Fibroblast of lung (primary cell): ENCODE measurements around the gene ADAM15. TPM values are rescaled to one million over a fixed set of nuclear protein-coding genes. Genes with fewer than 3 reads are reported as not detected.
A peak's percentile ranks its signal among the peaks of the same experiment; 100 is the strongest.

Experiments
- DNase-seq, 2 donors: peaks; one replicate each; pipeline versions ENCODE4 v3.0.0 to v3.0.0-alpha.2; 2010; ENCODE audit warnings: low read depth in 2 of 2
- H2AFZ ChIP-seq: 2 replicates; pipeline ENCODE4 v1.5.1; 2012; ENCODE audit warnings: low read length, control low read depth, inconsistent platforms
- H3K27ac ChIP-seq: 2 replicates; pipeline ENCODE4 v1.5.1; 2011; ENCODE audit warnings: low read length, control low read depth; ENCODE audit not compliant: insufficient read depth
- H3K27me3 ChIP-seq: 2 replicates; pipeline ENCODE4 v1.5.1; 2011; ENCODE audit warnings: mild to moderate bottlenecking, low read length; ENCODE audit not compliant: control insufficient read depth, insufficient read depth
- H3K36me3 ChIP-seq: 2 replicates; pipeline ENCODE4 v1.5.1; 2011; ENCODE audit warnings: low read length; ENCODE audit not compliant: control insufficient read depth, insufficient read depth
- H3K4me1 ChIP-seq: 2 replicates; pipeline ENCODE4 v1.5.1; 2011; ENCODE audit warnings: low read length; ENCODE audit not compliant: control insufficient read depth, insufficient read depth; ENCODE audit errors: extremely low read depth
- H3K4me2 ChIP-seq: 2 replicates; pipeline ENCODE4 v1.5.1; 2011; ENCODE audit warnings: low read length, control low read depth; ENCODE audit not compliant: insufficient read depth; ENCODE audit errors: extremely low read depth
- H3K4me3 ChIP-seq, 4 experiments: fragments of 200-600 bp in 1 of 4; sonication (generic) in 1 of 4; replicated peaks in 1 of 4; 2 replicates each; pipeline ENCODE4 v1.5.1; 2011 to 2016; ENCODE audit warnings: low read length in 4 of 4, low read depth in 3 of 4, mild to moderate bottlenecking in 3 of 4, control low read depth in 2 of 4, inconsistent platforms in 1 of 4, mixed read lengths in 1 of 4; ENCODE audit not compliant: insufficient read depth in 1 of 4; ENCODE audit errors: control extremely low read depth in 1 of 4
- H3K79me2 ChIP-seq: 2 replicates; pipeline ENCODE4 v1.5.1; 2012; ENCODE audit warnings: mild to moderate bottlenecking, low read length, inconsistent platforms; ENCODE audit not compliant: control insufficient read depth, insufficient read depth
- H3K9ac ChIP-seq: 2 replicates; pipeline ENCODE4 v1.5.1; 2011; ENCODE audit warnings: mild to moderate bottlenecking, low read length, control low read depth; ENCODE audit not compliant: insufficient read depth
- H3K9me3 ChIP-seq: 2 replicates; pipeline ENCODE4 v1.5.1; 2012; ENCODE audit warnings: low read depth, low read length; ENCODE audit not compliant: control insufficient read depth, insufficient read depth
- H4K20me1 ChIP-seq: 2 replicates; pipeline ENCODE4 v1.5.1; 2011; ENCODE audit warnings: low read length; ENCODE audit not compliant: control insufficient read depth, insufficient read depth; ENCODE audit errors: extremely low read depth
- CTCF ChIP-seq, 2 donors: IDR thresholded peaks in 1 of 2; conservative IDR thresholded peaks in 1 of 2; 1 replicate in 1 of 2; 2 replicates in 1 of 2; pipeline ENCODE4 v1.5.1; 2011 to 2012; ENCODE audit warnings: low read length in 2 of 2, control low read depth in 1 of 2, inconsistent platforms in 1 of 2, low read depth in 1 of 2, mild to moderate bottlenecking in 1 of 2
- EZH2 ChIP-seq: IDR thresholded peaks from 2 replicates; pipeline ENCODE4 v1.5.1; 2012; ENCODE audit warnings: low read length, control low read depth, mild to moderate bottlenecking; ENCODE audit errors: missing control alignments
- polyA plus RNA-seq, 2 donors: library from polyadenylated mRNA; depleted of rRNA in 1 of 2; stranded (reverse) in 1 of 2; unstranded in 1 of 2; fragments of >200 nt; gene quantifications; 2 replicates each; pipeline ENCODE4 v1.2.1, GENCODE V29; 2011 to 2012; ENCODE audit warnings: missing spikeins in 1 of 2
- total RNA-seq: library from RNA; depleted of rRNA; stranded (reverse); fragments of >200 nt; gene quantifications from 2 replicates; pipeline ENCODE4 v1.2.1, GENCODE V29; 2014

Gene ADAM15
- total and polyA plus RNA-seq, 2 donors (not counting 1 experiment from before 2014, with no cell fraction given) = 19.5 to 58.5 TPM

- DNase-seq = no peak
- TF ChIP-seq EZH2 (no peak), CTCF (conservative IDR thresholded peaks at IDR 0.05 in 1 of 2, IDR thresholded peaks at IDR 0.05 in 1 of 2; ENCODE audit: low read depth in 1 of 2, low read length in 2 of 2) (no peak)
- Histone ChIP-seq H2AFZ (no peak overlapping the region), H3K9ac (no peak overlapping the region), H3K27ac (no peak overlapping the region), H3K79me2 (no peaks in the 10 kb centered on the region), H3K27me3 (peaks cover 6% of the 10 kb centered on the region), H3K4me2 (no peak overlapping the region), H3K4me3 (no peak overlapping the region), H3K4me1 (peaks cover 2% of the 10 kb centered on the region), H3K9me3 (no peaks in the 10 kb centered on the region), H3K36me3 (no peaks in the 10 kb centered on the region), H4K20me1 (no peaks in the 10 kb centered on the region)
These were observed 7.3 kb upstream of the ADAM15 start for GRCh38 chr1:155043793-155044192.

- Histone ChIP-seq H3K9me3 (no peaks in the 10 kb centered on the region), H3K36me3 (no peaks in the 10 kb centered on the region), H4K20me1 (no peaks in the 10 kb centered on the region), H2AFZ (no peak overlapping the region), H3K9ac (no peak overlapping the region), H3K4me1 (peaks cover 2% of the 10 kb centered on the region), H3K27me3 (peaks cover 6% of the 10 kb centered on the region), H3K4me2 (no peak overlapping the region), H3K4me3 (no peak overlapping the region), H3K79me2 (no peaks in the 10 kb centered on the region), H3K27ac (no peak overlapping the region)
- DNase-seq = no peak
- TF ChIP-seq CTCF (conservative IDR thresholded peaks at IDR 0.05 in 1 of 2, IDR thresholded peaks at IDR 0.05 in 1 of 2; ENCODE audit: low read depth in 1 of 2, low read length in 2 of 2) = no peak
- no peak for TF ChIP-seq EZH2
These were observed 6.8 kb upstream of the ADAM15 start for GRCh38 chr1:155044365-155044764.

- H3K4me2 ChIP-seq = no peak overlapping the region
- peak; percentile 66 to 85 for DNase-seq
- H3K9ac ChIP-seq = no peak overlapping the region
- H3K79me2 ChIP-seq = no peaks in the 10 kb centered on the region
- H3K27me3 ChIP-seq = peaks cover 6% of the 10 kb centered on the region
- no peaks in the 10 kb centered on the region for H3K36me3 ChIP-seq
- H3K9me3 ChIP-seq = no peaks in the 10 kb centered on the region
- H2AFZ ChIP-seq = no peak overlapping the region
- H3K4me3 ChIP-seq = no peak overlapping the region
- H3K27ac ChIP-seq = no peak overlapping the region
- H3K4me1 ChIP-seq = peaks cover 5% of the 10 kb centered on the region
- peak; percentile 68 to 87 for TF ChIP-seq CTCF (conservative IDR thresholded peaks at IDR 0.05 in 1 of 2, IDR thresholded peaks at IDR 0.05 in 1 of 2; ENCODE audit: low read depth in 1 of 2, low read length in 2 of 2)
- TF ChIP-seq EZH2 = no peak
- H4K20me1 ChIP-seq = no peaks in the 10 kb centered on the region
These were observed 6.1 kb upstream of the ADAM15 start for GRCh38 chr1:155044812-155045657.
